ENCODE results near the gene PIAS1. TPM values are rescaled to one million over a fixed set of nuclear protein-coding genes. Genes with fewer than 3 reads are reported as not detected.

PIAS1 gene
- total RNA-seq, 4 donors from 2014 or later: 31.6 to 70.9 (median 40.3) TPM

GRCh38 chr15:68080783-68081182 lies 26.7 kb downstream of the PIAS1 start:
- DNase-seq (ENCODE audit: low spot score) (no peak), ATAC-seq (ENCODE audit: low FRiP score) (no peak)
- TF ChIP-seq CTCF (IDR thresholded peaks at IDR 0.05): no peak

- ATAC-seq (ENCODE audit: low FRiP score) (no peak), DNase-seq (ENCODE audit: low spot score) (no peak)
- TF ChIP-seq CTCF (IDR thresholded peaks at IDR 0.05): no peak
Measured at GRCh38 chr15:68081869-68082505, 27.9 kb downstream of the PIAS1 start.

- no peak for TF ChIP-seq CTCF (IDR thresholded peaks at IDR 0.05)
- ATAC-seq (ENCODE audit: low FRiP score) (no peak), DNase-seq (ENCODE audit: low spot score) (no peak)
Measured at GRCh38 chr15:68082735-68083134, 28.6 kb downstream of the PIAS1 start.

GRCh38 chr15:68083463-68083862 lies 29.3 kb downstream of the PIAS1 start:
- DNase-seq (ENCODE audit: low spot score) (no peak), ATAC-seq (ENCODE audit: low FRiP score) (no peak)
- TF ChIP-seq CTCF (IDR thresholded peaks at IDR 0.05): no peak

GRCh38 chr15:68085052-68085451 lies 30.9 kb downstream of the PIAS1 start:
- no peak for DNase-seq (ENCODE audit: low spot score)
- TF ChIP-seq CTCF (IDR thresholded peaks at IDR 0.05): no peak
- no peak for ATAC-seq (ENCODE audit: low FRiP score)

GRCh38 chr15:68091743-68092142 lies 37.6 kb downstream of the PIAS1 start:
- TF ChIP-seq CTCF (IDR thresholded peaks at IDR 0.05): no peak
- ATAC-seq (ENCODE audit: low FRiP score) (no peak), DNase-seq (ENCODE audit: low spot score) (no peak)

GRCh38 chr15:68096099-68096498 lies 42.0 kb downstream of the PIAS1 start:
- DNase-seq (ENCODE audit: low spot score): no peak
- no peak for TF ChIP-seq CTCF (IDR thresholded peaks at IDR 0.05)
- no peak for ATAC-seq (ENCODE audit: low FRiP score)

Data from omental fat pad (tissue), 4 donors.